GM12892 (cell line): ENCODE data around the gene MOB4.
"Not testable (repeated sequence)": the region's sequence is repeated elsewhere in the genome, so short reads cannot be mapped to it uniquely, and the experiment has no call there.

Experiments
- DNase-seq: peaks from one replicate; pipeline ENCODE4 v3.0.0; 2011; ENCODE audit not compliant: insufficient read length
- FAIRE-seq: peaks from 2 replicates; lab custom pipeline; 2011; peaks lifted over from hg19 to GRCh38; lab: Jason Lieb, UNC
- POLR2A ChIP-seq: IDR thresholded peaks from 2 replicates; pipeline ENCODE4 v1.6.1; 2011; ENCODE audit warnings: low read depth, low read length, control low read depth
- POLR2AphosphoS5 ChIP-seq: IDR thresholded peaks from 2 replicates; pipeline ENCODE4 v1.6.1; 2011; ENCODE audit warnings: low read depth, low read length, control low read depth
- TAF1 ChIP-seq: IDR thresholded peaks from 2 replicates; pipeline ENCODE4 v1.6.1; 2011; ENCODE audit warnings: low read depth, mild to moderate bottlenecking, control low read depth, low read length, borderline replicate concordance

MOB4 gene

GRCh38 chr2:197571627-197572271 is 55.9 kb downstream of the MOB4 start:
- FAIRE-seq (no peak), DNase-seq (no peak)
- TF ChIP-seq TAF1 (no peak), POLR2A (no peak), POLR2AphosphoS5 (no peak)

DNA sequence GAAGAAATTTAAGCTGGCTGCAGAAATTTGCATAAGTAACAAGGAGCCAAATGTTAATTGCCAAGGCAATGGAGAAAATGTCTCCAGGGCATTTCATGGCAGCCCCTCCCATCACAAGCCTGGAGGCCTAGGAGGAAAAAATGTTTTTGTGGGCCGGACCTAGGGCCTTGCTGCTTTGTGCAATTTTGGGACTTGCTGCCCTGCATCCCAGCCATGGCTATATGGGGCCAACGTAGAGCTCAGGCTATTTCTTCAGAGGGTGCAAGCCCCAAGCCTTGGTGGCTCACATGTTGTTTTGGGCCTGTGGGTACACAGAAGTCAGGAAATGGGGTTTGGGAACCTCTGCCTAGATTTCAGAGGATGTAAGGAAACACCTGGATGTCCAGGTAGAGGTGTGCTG is 57.7 kb downstream of the MOB4 start:
- FAIRE-seq: no peak
- TF ChIP-seq POLR2A (no peak), POLR2AphosphoS5 (no peak), TAF1 (no peak)
- DNase-seq: no peak

DNA sequence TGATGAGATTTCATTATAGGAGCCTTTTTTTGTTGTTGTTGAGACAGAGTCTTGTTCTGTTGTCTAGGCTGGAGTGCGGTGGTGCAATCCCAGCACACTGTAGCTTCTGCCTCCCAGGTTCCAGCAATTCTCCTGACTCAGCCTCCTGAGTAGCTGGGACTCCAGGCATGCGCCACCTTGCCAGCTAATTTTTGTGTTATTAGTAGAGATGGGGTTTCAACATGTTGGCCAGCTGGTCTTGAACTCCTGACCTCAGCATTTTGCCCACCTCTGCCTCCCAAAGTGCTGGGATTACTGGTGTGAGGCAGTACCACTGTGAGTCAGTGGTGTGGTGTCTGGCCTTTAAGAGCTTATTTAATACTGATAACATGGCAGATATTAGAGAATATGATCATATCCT is 60.1 kb downstream of the MOB4 start:
- TF ChIP-seq POLR2AphosphoS5 (no peak), TAF1 (no peak), POLR2A (no peak)
- no peak for FAIRE-seq
- DNase-seq: no peak

- FAIRE-seq: no peak
- no peak for DNase-seq
Observed at GRCh38 chr2:197576631-197577030, 60.8 kb downstream of the MOB4 start.

GRCh38 chr2:197577446-197577845 is 61.6 kb downstream of the MOB4 start:
- DNase-seq (no peak), FAIRE-seq (no peak)
- TF ChIP-seq TAF1 (no peak), POLR2A (no peak), POLR2AphosphoS5 (no peak)

More at GRCh38 chr2:197576631-197577030, 60.8 kb downstream of the MOB4 start:
- TF ChIP-seq POLR2A (no peak), TAF1 (no peak), POLR2AphosphoS5 (no peak)

DNA sequence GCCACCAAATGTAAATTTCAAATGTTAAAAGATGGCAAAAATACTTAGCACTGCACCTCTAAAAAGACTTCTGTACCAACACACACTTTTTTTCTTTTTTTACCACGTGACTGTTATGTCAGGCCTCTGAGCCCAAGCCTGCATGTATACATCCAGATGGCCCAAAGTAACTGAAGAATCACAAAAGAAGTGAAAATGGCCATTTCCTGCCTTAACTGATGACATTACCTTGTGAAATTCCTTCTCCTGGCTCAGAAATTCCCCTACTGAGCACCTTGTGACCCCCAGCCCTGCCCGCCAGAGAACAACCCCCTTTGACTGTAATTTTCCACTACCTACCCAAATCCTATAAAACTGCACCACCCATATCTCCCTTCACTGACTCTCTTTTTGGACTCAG is 62.4 kb downstream of the MOB4 start:
- not testable (repeated sequence) for DNase-seq, FAIRE-seq

DNA sequence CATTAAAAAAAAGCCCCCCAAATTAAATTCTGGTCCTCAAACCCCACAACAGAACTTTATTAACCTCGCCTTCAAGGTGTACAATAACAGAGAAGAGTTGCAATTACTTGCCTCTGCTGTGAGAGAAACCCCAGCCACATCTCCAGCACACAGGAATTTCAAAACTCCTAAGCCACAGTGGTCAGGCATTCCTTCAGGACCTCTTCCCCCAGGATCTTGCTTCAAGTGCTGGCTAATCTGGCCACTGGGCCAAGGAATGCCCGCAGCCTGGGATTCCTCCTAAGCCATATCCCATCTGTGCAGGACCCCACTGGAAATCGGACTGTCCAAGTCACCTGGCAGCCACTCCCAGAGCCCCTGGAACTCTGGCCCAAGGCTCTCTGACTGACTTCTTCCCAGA is 64.3 kb downstream of the MOB4 start:
- FAIRE-seq, DNase-seq: not testable (repeated sequence)

DNA sequence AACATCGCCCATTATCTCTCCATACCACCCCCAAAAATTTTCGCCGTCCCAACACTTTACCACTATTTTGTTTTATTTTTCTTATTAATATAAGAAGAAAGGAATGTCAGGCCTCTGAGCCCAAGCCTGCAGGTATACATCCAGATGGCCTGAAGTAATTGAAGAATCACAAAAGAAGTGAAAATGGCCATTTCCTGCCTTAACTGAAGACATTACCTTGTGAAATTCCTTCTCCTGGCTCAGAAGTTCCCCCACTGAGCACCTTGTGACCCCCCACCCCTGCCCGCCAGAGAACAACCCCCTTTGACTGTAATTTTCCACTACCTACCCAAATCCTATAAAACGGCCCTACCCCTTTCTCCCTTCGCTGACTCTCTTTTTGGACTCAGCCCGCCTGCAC is 71.4 kb downstream of the MOB4 start:
- FAIRE-seq, DNase-seq: not testable (repeated sequence)

- TF ChIP-seq POLR2AphosphoS5 (no peak), TAF1 (no peak), POLR2A (no peak)
- DNase-seq: no peak
- FAIRE-seq: no peak
Observed at GRCh38 chr2:197591339-197592072, 75.6 kb downstream of the MOB4 start.

DNA sequence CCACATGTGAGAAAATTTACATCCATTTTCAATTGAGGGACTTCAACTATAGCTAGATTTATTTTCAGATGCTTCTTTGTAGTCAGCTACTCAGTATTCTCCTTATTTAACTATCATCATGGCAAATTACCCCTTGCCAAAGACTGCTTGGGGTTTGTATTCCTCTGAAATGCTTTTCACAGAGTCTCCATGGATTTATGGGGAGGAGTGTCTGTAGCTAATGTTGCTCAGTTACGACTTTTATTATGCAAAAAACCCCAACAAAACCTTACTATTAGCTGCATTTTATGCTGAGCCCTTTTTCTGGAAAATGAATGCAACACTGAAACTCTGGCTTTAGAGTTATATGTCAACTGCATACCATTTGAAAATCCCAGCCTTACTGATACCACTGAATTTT is 80.9 kb downstream of the MOB4 start:
- TF ChIP-seq POLR2A: no peak
- TF ChIP-seq POLR2AphosphoS5: no peak
- TF ChIP-seq TAF1: no peak
- FAIRE-seq: no peak
- no peak for DNase-seq

- FAIRE-seq (no peak), DNase-seq (no peak)
- TF ChIP-seq TAF1 (no peak), POLR2AphosphoS5 (no peak), POLR2A (no peak)
Observed at GRCh38 chr2:197597166-197597565, 81.3 kb downstream of the MOB4 start.

DNA sequence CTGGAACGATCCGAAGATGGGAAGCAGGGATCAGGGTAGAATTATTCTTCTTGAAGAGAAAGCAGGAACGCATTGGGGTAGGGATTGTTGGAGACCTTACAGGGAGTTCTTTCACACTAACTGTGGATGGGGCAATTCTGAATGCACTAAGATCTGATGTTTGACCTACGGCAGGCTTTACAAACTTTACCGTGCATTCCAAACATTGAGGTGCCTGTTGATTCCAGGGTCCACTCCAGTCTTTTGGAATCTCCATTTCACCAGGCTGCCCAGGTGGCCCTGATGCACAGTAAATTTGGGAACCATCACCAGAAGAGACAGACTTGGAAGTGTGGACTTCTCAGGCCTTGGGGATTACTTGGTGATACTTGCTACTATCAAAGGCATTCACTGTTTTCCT is 82.6 kb downstream of the MOB4 start:
- no peak for TF ChIP-seq POLR2A
- TF ChIP-seq POLR2AphosphoS5: no peak
- TF ChIP-seq TAF1: no peak
- DNase-seq: no peak

DNA sequence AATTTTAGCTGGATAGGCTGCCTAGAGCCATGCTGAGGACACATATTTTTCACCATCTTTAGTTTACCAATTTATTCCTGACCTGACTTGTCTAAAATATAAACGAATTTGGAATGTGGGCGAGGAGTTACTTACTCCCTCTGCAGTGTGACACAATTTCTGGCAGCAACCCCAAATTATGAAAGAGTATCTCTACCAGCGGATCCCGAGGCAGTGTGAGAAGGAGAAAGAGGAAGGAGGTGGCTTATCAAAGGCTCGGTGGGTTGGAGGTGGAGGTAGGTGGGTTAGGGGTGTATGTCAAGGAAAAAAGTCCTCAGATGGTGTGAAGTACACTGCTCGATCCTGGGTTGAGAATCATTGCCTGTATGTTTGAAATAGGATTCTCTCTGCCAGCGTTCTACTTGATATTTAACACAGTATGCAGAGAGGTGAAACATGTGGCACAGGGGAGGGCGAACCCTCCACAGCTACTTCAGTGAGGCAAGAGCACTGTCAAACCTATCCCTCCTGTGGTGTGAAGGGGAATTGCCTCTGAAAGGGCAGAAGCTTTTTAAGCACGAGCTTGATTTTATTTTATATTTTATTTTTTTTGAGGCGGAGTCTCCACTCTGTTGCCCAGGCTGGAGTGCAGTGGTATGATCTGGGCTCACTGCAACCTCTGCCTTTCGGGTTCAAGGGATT is 83.6 kb downstream of the MOB4 start:
- TF ChIP-seq TAF1 (no peak), POLR2AphosphoS5 (no peak), POLR2A (no peak)
- FAIRE-seq (peak; percentile 73), DNase-seq (peak; percentile 36)

More for the DNA sequence above, 82.6 kb downstream of the MOB4 start:
- FAIRE-seq: no peak
